Testis (tissue), 3 donors: ENCODE data around the gene CRLF2. TPM values are rescaled to one million over a fixed set of nuclear protein-coding genes. Genes with fewer than 3 reads are reported as not detected.
"Not testable (repeated sequence)": the region's sequence is repeated elsewhere in the genome, so short reads cannot be mapped to it uniquely, and the experiment has no call there.

Experiments
- DNase-seq: peaks from one replicate; pipeline ENCODE4 v3.0.0-alpha.2; 2019
- H3K27ac ChIP-seq, 2 donors: fragments of 200-600 bp; sonication (generic); one replicate each; pipeline ENCODE4 v1.5.1; 2019
- H3K27me3 ChIP-seq: fragments of 200-600 bp; sonication (generic); one replicate; pipeline ENCODE4 v1.5.1; 2019
- H3K36me3 ChIP-seq: fragments of 200-600 bp; sonication (generic); one replicate; pipeline ENCODE4 v1.5.1; 2017; ENCODE audit warnings: low read depth; ENCODE audit errors: missing control alignments
- H3K4me1 ChIP-seq: fragments of 200-600 bp; sonication (generic); one replicate; pipeline ENCODE4 v1.5.1; 2019
- H3K4me3 ChIP-seq, 2 donors: fragments of 200-600 bp; sonication (generic); one replicate each; pipeline ENCODE4 v1.5.1; 2017 to 2019
- H3K9me3 ChIP-seq: fragments of 200-600 bp; sonication (generic); one replicate; pipeline ENCODE4 v1.5.1; 2017
- CTCF ChIP-seq, 3 experiments: fragments of 450-650 bp in 2 of 3; fragments of 200-600 bp in 1 of 3; sonication (generic) in 1 of 3; IDR thresholded peaks; one replicate each; pipeline ENCODE4 v1.5.1; 2016 to 2019; ENCODE audit warnings: antibody characterized with exemption in 3 of 3, mild to moderate bottlenecking in 2 of 3, moderate library complexity in 1 of 3
- POLR2A ChIP-seq: fragments of 450-650 bp; IDR thresholded peaks from one replicate; pipeline ENCODE4 v1.6.1; 2017; ENCODE audit warnings: antibody characterized with exemption, mild to moderate bottlenecking, moderate library complexity
- WGBS, 2 donors: methylation state at CpG; one replicate each; pipeline ENCODE4 v1.1.5; 2018; 5-methylcytosine and 5-hydroxymethylcytosine counted together
- intact Hi-C: fragments of 100-400 bp; cut with DNase I; formaldehyde crosslinking; loops from one replicate; pipeline ENCODE4 v1.15.1; 2023; ENCODE audit warnings: low total_unique reads
- polyA plus RNA-seq: library from polyadenylated mRNA; stranded (reverse); fragments of 350-450 nt; fragmentation: Illumina TruSeq; extraction: RNeasy Lipid Tissue Mini Kit (QIAGEN cat#74804); gene quantifications from one replicate; pipeline ENCODE4 v1.2.3, GENCODE V29; 2014; ENCODE audit warnings: low read depth, low replicate concordance; ENCODE audit not compliant: insufficient read depth
- total RNA-seq, 2 donors: library from RNA; depleted of rRNA; stranded (reverse); fragments of >200 nt; gene quantifications; one replicate each; pipeline ENCODE4 v1.2.3, GENCODE V29; 2016

Gene CRLF2
- total and polyA plus RNA-seq, 3 donors from 2014 or later = 0.37 to 0.47 TPM; not detected in 1

GRCh38 chrX:1162119-1162916, 50.1 kb downstream of the CRLF2 start:
- no peaks in the 10 kb centered on the region for H3K36me3 ChIP-seq
- H3K4me3 ChIP-seq = no peak overlapping the region
- no peaks in the 10 kb centered on the region for H3K4me1 ChIP-seq
- TF ChIP-seq CTCF (IDR thresholded peaks at IDR 0.05) (no peak), POLR2A (no peak)
- no peaks in the 10 kb centered on the region for H3K9me3 ChIP-seq
- intact Hi-C loops = no loop called here
- WGBS, 2 donors = 71 to 78% methylated on average over 10 of the region's 10 CpGs
- H3K27ac ChIP-seq = no peak overlapping the region
- no peaks in the 10 kb centered on the region for H3K27me3 ChIP-seq
- DNase-seq = no peak

- intact Hi-C loops = no loop called here
- no peak overlapping the region for H3K4me3 ChIP-seq
- H3K27ac ChIP-seq = no peak overlapping the region
These were observed 52.9 kb downstream of the CRLF2 start for GRCh38 chrX:1159548-1159947.

GRCh38 chrX:1156681-1157455, 55.6 kb downstream of the CRLF2 start:
- H3K27me3 ChIP-seq, DNase-seq, H3K4me3 ChIP-seq, H3K36me3 ChIP-seq, H3K4me1 ChIP-seq, H3K9me3 ChIP-seq, H3K27ac ChIP-seq, intact Hi-C loops: not testable (repeated sequence)
- 86 to 89% methylated on average over 24 of the region's 24 CpGs for whole genome bisulfite sequencing, 2 donors

More at GRCh38 chrX:1159548-1159947, 52.9 kb downstream of the CRLF2 start:
- Histone ChIP-seq H3K27me3 (no peaks in the 10 kb centered on the region), H3K36me3 (no peaks in the 10 kb centered on the region), H3K4me1 (no peaks in the 10 kb centered on the region), H3K9me3 (no peaks in the 10 kb centered on the region)
- DNase-seq = no peak
- TF ChIP-seq POLR2A (no peak), CTCF (IDR thresholded peaks at IDR 0.05) (no peak)

GRCh38 chrX:1153940-1154339, 58.5 kb downstream of the CRLF2 start:
- H3K4me1 ChIP-seq = no peaks in the 10 kb centered on the region
- 23 to 36% methylated on average over 9 of the region's 9 CpGs for WGBS, 2 donors
- no peak overlapping the region for H3K27ac ChIP-seq
- no peak for DNase-seq
- no peaks in the 10 kb centered on the region for H3K27me3 ChIP-seq
- intact Hi-C loops = no loop called here
- TF ChIP-seq POLR2A = no peak
- no peak for TF ChIP-seq CTCF (IDR thresholded peaks at IDR 0.05)
- no peaks in the 10 kb centered on the region for H3K36me3 ChIP-seq
- H3K4me3 ChIP-seq = no peak overlapping the region
- H3K9me3 ChIP-seq = no peaks in the 10 kb centered on the region

- no peaks in the 10 kb centered on the region for H3K36me3 ChIP-seq
- no peak for DNase-seq
These were observed 60.4 kb downstream of the CRLF2 start for GRCh38 chrX:1152090-1152489.

More at GRCh38 chrX:1152090-1152489, 60.4 kb downstream of the CRLF2 start:
- H3K4me3 ChIP-seq = no peak overlapping the region
- H3K9me3 ChIP-seq = no peaks in the 10 kb centered on the region
- H3K4me1 ChIP-seq = no peaks in the 10 kb centered on the region
- intact Hi-C loops = no loop called here
- TF ChIP-seq CTCF (IDR thresholded peaks at IDR 0.05) = no peak
- TF ChIP-seq POLR2A = no peak
- WGBS, 2 donors = 26 to 43% methylated on average over 10 of the region's 10 CpGs
- H3K27ac ChIP-seq = no peak overlapping the region
- no peaks in the 10 kb centered on the region for H3K27me3 ChIP-seq
